Activated T-cell treated with anti-CD3 and anti-CD28 coated beads for 1 hour (primary cell): Measurements from ENCODE around the gene POLR2I.
A peak's percentile ranks its signal among the peaks of the same experiment; 100 is the strongest.
"Not testable (repeated sequence)": the region's sequence is repeated elsewhere in the genome, so short reads cannot be mapped to it uniquely, and the experiment has no call there.

ENCODE experiments used
- DNase-seq: peaks from one replicate; pipeline ENCODE4 v3.0.0-alpha.2; 2020; ENCODE audit warnings: low read depth

The POLR2I gene

DNA sequence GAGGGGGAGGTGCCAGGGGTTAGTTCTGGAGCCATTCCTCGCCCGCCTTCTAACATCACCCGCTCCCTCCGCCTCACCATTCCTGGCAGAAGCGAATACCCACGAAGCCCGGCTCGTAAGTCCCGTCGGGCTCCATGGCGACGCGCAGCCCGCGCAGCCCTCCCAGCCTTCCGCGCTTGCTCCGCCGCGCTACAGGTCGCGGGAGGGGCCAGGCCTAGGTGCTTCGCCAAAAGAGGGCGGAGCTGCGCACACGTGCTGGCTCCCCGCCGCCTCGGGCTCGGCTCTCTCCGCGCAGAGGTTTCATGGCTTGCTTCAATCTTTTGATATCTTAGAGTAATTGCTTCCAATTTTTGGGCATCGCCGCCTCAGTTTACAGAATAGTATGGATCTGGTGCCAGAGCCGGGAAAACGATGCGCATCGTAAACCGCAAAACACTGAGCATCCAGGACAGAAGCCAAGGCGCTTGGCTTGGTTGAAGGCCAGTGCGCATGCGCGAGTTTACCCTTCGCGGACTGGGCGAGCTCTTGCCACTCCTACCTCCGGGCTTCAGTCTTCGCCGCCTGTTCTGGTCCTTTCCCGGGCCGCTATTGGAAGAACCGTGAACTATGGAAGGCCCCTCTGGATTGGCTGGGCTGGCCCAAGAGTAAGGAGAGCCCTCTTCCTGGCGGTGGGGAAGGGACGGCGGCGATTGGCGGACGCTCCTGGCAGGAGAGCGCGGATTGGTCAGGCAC lies at the start of gene POLR2I:
POLR2I (minus strand) TSS at position 155 of the 732 bp plus-strand sequence; CDS start at position 136, 19 bp downstream.
- peak; percentile 98 for DNase-seq

DNA sequence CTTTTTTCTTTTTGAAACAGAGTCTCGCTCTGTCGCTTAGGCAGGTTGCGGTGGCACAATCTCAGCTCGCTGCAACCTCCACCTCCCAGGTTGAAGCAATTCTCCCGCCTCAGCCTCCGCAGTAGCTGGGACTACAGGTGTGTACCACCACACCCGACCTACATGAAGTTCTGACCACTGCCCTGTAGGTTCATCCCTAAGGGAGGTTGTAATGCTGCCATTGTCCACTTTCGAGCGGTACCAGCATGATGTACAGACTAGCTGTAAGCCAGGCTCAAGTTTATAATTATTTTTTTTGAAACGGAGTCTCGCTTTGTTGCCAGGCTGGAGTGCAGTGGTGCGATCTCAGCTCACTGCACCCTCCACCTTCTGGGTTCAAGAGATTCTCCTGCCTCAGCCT lies 49.1 kb upstream of the POLR2I start:
- DNase-seq: no peak

DNA sequence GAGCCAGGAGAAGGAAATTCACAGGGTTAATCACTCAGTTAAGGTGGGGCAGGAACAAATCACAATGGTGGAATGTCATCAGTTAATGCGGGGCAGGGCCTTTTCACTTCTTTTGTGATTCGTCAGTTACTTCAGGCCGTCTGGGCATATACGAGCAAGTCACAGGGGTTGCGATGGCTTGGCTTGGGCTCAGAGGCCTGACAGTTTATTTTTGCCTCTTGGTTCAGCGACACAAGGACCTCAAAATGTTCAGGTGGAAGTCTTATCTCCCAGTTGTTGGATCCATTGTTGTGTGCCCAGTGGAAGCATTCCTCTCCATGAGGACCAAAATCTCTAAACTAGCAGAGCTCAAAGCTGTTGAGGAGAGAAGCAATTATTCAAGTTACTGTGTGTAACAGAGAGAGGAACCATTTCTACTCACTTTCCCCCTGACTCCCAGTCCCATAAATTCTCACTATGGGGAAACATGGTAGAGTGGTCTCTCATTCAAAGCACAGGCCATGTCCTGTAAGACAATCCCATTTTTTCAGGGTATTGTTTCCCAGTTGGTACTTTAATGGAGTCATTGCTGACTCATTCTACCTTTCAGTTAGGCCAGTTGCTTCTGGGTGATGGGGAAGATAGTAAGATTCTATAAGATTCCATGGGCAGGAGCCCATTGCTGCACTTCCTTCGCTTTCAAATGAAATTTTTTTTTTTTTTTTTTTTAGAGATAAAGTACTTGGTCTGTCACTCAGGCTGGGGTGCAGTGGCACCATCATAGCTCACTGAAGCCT lies 46.3 kb upstream of the POLR2I start:
- no peak for DNase-seq

DNA sequence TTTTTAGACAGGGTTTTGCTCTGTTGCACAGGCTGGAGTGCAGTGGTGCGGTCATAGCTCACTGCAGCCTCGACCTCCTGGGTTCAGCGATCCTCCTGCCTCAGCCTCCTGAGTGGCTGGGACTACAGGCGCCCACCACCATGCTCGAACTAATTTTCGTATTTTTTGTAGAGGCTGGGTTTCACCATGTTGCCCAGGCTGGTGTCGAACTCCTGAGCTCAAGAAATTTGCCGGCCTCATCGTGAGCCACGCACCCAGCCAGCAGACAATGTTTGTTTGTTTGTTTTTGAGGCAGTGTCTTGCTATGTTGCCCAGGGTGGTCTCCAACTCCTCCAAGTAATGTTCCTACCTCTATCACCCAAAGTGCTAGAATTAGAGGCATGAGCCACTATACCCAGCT lies 38.5 kb upstream of the POLR2I start:
- no peak for DNase-seq

DNA sequence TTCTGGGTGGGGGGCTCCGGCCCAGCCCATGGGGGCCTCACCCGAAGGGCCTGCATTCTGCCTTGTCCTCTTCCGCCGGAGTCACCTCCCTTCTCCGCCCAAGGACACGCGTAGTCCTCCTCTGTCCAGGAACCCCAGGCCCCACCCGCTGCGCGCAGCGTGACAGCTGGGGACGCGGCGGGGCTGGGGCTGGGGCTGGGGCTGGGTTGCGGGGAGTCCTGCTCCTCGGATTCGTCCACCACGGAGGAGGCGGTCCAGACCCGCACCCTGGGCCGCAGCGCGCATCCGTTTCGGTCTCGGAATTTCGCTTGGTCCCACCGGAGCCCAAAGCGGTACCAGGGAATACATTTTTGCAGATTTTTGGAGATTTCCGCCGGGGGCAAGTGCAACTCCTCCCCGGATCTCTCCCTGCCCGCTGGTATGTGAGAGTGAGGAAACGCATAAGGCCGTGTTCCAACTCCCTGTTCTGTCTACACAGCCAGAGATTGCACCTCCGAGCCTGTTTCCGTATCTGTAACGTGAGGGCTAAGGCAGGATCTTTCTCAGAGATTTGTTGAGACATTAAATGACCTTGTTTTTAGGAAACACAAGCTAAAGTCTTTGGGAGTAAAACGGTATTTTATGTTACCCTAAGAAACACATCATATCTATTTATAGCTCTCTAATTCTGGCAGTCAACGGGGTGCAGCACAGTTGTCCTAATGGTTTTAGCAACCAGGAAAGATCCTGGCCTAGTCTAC lies 37.8 kb upstream of the POLR2I start, which contains the start of gene COX7A1:
COX7A1 (minus strand) TSS at position 96 of the 740 bp plus-strand sequence; CDS start at position 56, 40 bp downstream.
- DNase-seq: no peak

DNA sequence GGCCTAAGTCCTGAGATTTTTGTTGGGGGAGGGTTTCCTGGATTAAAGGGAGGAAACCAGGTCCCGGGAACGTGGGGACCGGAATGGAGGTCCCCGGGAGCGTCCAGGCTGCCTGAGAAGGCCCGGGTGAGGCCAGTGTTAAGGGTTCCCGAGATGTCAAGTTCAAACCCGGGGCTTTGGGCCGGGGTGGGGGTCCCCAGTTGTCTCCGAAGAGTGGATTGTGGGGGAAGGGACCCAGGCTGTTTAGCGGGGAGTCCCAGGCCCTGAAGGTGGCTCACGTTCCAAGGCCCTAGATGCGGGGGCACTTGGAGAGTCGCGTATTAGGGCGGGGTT lies 37.3 kb upstream of the POLR2I start:
- no peak for DNase-seq

DNA sequence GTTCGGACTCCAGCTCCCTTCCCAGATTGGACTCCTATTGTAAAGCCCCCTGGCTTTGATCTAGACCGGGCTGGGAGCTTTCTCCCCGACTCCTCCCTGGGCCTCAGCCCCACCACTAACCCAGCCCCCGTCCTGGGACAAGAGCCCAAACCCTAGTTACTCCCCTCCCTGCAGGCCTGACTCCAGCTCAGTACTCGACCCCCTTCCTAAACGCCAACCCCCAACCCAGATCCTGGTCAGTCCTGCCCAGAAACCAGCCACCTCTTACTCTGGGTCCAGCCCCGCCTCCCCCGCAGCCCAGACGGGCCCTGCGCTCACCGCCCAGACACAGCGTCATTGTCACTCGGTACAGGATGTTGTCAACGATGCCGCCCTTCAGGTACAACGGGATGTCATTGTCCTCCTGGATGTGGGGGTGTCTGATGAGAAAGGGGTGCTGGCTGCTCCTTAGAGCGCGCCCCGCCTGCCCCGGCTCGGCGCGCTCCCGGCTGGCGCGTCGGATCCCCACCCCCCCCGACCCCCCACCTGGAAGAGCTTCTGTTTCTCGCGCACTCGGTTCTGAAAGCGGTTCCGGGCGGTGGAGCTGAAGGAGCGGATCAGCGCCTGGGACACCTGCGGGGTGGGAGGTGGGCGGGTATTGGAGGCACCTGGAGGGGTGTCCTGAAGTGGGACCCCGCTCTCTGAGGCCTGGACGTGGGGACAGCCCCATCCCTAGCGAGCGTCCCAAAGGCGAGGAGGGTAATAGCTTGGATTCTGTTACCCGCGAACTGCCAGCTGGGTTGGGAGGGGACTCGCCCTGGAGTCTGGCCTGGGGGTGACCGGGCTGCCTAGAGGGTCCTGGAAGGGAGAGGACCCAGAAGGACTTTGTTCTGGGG lies 36.7 kb upstream of the POLR2I start:
- DNase-seq: no peak

DNA sequence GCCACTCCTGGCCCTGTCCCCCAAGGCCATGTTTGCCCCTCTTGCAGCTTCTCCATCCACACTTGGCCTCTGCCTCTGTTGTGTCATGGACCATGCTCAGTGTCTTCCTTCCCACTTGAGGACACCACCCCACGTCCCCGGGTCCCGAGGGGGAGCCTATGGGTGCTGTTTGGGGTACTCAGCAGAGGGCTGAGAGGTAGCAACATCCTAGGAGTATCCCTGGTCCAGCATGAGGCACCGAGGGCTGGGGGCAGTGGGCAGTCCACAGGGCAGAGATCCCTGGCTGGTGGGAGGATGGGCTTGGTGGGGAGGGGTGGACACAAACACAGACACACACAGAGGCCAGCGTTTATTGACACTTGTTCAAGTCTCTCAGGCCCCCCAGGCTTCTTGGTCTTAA lies 35.9 kb upstream of the POLR2I start:
- DNase-seq: no peak

DNA sequence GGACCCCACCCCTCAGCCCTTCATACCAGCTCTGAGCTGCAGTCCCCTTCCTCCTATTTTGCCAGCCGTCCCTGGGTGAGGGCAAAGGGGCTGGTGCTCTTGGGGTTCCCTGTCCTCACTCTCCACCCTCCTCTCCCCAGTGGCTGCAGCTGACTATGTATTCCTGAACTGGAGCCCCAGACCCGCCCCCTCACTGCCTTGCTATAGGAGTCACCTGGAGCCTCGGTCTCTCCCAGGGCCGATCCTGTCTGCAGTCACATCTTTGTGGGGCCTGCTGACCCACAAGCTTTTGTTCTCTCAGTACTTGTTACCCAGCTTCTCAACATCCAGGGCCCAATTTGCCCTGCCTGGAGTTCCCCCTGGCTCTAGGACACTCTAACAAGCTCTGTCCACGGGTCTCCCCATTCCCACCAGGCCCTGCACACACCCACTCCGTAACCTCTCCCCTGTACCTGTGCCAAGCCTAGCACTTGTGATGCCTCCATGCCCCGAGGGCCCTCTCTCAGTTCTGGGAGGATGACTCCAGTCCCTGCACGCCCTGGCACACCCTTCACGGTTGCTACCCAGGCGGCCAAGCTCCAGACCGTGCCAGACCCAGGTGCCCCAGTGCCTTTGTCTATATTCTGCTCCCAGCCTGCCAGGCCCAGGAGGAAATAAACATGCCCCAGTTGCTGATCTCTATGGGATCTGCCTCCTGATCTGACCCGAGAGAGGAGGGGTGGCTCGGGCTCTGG lies 35.2 kb upstream of the POLR2I start:
- DNase-seq: no peak

DNA sequence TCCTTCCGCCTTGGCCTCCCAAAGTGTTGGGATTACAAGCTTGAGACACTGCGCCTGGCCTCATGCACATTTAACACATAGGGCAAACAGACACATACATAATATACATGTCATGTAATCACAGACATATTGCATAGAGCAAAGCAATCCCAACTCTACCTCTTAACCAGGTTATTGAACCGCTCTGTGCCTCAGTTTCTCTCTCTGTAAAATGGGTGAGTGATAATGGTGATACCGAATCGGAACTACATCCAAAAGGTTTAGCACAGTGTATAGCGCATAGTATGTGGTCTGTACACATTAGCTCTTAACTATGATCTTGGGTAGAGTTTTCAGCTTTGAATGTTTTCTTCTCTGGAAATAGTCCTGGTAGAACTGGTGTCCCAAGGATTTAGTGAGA lies 29.9 kb upstream of the POLR2I start:
- no peak for DNase-seq

DNA sequence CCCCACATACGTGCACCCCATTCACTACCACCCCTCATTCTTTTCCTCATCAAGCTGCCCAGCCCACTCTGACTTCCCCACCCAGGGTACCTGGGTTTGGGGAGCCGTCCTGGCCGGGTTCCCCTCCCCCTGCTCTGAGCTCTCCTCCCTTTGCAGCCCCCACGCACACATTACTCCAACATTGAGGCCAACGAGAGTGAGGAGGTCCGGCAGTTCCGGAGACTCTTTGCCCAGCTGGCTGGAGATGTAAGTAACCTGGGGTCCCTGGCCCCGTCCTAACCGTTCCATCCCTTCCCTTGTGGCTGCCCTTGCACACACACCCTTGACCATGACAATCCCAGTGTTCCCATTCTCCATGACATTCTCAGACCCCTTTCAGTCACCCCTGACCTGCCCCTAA lies 27.8 kb upstream of the POLR2I start:
- DNase-seq: no peak

DNA sequence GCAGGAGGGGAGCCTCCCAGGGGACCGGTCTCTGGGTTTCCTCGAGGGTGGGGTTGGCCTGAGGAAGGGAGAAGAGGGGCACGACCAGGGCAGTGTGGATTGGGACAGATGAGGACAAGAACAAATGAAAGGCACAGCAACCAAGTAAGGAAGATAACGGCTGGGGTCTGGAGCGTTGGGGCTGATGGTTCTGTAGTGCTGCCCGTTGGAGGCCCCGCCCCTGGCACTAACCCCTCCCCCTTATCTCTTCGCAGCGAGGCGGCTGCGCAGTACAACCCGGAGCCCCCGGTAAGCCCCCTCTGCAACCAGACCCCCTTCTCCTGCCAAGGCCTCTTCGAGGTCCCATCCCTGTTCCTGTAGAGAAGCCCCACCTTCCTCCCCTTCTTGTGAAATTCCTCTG lies 27.4 kb upstream of the POLR2I start:
- no peak for DNase-seq

DNA sequence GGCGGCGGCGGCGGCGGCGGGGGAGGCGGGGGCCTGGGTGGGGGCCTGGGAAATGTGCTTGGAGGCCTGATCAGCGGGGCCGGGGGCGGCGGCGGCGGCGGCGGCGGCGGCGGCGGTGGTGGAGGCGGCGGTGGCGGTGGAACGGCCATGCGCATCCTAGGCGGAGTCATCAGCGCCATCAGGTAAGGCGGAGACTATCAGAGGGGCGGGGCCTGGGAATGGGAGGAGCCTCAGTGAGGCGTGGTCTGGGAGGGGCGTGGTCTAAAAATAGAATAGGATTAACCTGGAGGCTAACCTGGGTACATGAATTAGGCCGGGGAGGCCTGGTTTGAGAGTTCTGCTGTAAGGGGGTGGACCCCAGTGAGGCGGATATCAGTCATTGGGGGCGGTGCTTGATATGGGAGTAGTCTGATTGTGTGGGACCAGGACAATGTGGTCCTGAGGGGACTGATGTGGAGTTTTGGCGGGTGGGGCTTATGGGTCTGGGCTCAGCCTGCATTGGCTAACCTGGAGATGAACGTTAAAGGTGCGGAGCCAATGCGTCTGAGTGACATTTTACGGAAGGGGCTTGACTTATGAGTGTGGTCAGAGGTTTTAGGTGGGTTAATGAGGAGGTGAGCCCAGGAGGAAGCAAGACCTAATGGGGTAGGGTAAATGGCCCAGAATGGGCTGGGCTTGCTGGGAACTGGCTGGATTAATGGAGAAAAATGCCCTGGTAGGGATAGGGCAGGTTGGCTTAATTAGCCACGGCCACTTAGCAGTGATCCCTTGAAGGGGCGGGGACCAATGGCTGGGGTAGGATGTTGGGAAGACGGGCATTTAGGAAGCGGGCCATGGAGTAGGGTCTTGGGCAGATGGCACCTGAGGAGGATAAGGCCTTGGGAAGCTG lies 26.6 kb upstream of the POLR2I start:
- peak; percentile 89 for DNase-seq

DNA sequence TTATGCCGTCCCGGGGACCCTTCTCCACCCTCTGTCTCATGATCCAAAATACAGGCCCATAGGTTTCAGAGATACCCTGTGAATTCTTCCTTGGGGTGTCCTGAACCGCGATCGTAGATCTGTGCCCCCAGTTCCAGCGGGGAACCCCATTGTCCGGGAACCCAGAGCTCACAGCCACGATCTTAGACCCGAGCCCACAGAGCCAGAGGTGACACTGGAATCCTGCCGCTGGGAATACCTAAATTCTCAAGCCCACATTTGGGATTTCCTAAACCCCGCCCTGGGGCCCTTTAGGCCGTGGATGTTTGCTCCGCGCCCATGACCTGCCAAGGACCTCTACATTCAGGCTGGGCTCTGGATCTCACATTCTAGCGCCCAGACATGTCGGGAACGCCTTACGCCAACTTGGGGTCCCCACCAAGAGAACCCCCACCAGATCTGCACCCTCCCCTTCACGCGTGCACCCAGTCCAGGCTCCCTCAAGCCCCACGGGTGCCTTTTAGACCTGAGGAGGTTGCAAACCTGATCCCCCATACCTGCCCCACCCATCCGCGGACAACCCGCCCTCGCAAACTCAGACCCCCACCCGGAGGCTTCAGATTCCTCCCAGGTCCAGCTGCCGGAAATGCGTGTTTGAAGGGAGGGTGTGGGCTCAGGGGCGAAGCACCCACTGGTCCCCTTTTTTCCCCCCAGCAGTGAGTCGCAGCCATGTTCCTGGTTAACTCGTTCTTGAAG lies 25.8 kb upstream of the POLR2I start:
- peak; percentile 20 for DNase-seq

DNA sequence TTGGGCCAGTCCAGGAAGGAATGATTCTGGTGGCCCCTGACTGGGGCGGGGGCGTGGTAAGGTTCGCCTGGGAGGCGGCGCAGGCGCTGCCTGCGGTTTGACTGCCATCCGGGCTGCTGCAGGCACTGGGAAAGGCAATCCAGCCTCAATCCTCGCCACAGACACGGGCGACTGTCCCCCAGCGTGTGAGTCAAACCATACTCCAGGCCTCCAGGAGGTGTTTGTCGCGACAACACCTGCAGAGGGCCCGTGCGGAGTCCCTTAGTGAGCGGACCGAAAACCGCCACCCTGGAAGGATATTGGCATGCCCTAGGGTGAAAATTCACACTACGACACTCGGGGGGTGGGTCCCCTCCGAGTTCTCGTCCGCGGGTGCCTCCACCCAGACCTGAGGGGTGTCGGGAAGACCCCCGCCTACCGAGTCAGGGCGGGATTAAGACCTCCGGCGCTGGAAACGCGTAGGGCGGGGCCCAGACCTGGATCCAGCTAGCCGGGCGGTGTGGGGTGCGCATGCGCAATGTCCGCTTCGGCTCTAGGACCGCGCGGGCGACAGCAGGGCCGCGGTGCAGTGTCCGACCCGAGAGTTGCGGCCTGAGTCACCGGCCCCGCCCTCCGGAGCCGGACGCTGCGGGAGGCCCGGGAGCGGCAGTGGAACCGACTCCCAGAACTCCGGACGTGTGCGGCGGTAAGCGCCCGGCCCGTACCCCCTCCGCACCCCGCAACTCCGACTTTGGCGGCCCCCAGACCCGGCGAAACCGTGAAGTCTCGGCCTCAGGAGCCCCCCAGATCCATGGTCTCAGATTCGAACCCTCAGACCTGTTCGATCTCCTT lies 25.0 kb upstream of the POLR2I start, which contains the start of gene CAPNS1:
CAPNS1 (plus strand) TSS at position 594 of the 831 bp plus-strand sequence. CDS start 946 bp downstream, outside the sequence.
- DNase-seq: peak; percentile 86

DNA sequence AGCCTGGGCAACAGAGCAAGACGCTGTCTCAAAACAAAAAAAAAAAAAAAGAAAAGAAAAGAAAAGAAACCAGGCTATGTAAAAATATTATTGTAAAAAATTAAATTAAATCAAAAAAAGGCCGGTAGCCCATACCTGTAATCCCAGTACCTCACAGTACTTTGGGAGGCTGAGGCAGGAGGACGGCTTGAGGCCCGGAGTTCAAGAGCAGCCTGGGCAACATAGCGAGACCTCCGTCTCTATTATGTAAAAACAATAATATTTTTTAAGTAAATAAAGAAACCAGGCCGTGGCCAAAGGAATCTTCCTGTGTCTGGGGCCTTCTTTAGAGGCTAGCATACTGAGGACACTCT lies 24.4 kb upstream of the POLR2I start:
- no peak for DNase-seq

DNA sequence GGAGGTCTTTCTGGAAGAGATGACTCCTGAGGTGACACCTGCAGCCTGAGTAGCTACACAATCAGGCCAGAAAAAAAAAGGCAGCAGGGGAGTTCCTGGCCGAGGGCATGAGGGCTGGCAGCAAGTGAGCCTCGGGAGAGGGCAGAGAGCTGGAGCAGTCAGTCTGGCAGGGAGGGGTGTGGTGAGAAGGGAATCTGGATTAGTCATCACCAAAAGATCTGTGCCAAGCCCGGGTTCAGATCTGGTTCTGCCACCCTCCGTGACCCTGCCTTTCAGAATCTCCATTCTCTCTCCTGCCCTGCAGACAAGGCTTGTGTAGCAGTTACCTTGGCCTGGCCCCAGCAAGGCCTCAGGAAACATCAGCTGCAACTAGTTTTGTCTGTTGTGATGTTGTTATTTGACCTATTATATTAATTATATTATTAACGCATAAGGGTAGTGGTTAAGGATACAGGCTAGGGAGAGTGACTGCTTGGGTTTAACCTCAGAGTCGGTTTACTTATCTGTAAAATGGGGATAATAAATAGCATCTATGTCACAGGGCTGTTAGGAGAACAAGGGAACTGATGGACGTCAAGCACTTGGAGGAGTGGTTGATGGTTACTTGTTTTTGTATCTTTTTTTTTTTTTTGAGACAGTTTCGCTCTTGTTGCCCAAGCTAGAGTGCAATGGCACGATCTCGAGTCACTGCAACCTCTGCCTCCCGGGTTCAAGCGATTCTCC lies 22.4 kb upstream of the POLR2I start:
- no peak for DNase-seq

DNA sequence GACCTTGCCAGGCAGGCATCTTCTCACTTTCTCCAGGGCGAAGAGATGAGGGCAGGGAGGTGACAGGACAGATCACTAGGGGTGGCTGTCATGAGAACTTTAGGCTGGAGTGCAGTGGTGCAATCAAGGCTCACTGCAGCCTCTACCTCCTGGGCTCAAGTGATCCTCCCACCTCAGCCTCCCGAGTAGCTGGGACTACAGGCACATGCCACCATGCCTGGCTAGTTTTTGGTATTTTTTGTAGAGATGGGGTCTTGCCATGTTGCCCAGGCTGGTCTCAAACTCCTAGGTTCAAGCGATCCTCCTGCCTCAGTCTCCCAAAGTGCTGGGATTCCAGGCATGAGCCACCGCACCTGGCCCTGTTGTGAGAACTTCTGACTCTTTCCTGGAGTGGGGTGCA lies 20.2 kb upstream of the POLR2I start:
- DNase-seq: not testable (repeated sequence)
